ENCODE results near the gene METTL15.
"Not testable (repeated sequence)": the region's sequence is repeated elsewhere in the genome, so short reads cannot be mapped to it uniquely, and the experiment has no call there.

Gene METTL15

GRCh38 chr11:28107750-28108618, at the start of gene METTL15, which contains the start of gene KIF18A:
TSS of gene METTL15 (plus strand) at chr11:28108388. CDS start at chr11:28113335, 4,947 bp downstream.
TSS of gene KIF18A (minus strand) at chr11:28108156. CDS start at chr11:28097947, 10,209 bp downstream.
- peak; percentile 96 for DNase-seq

GRCh38 chr11:28071305-28071704, 36.9 kb upstream of the METTL15 start:
- no peak for DNase-seq

GRCh38 chr11:28072321-28072720, 35.9 kb upstream of the METTL15 start:
- no peak for DNase-seq

- no peak for DNase-seq
Measured at GRCh38 chr11:28077521-28077920, 30.7 kb upstream of the METTL15 start.

- no peak for DNase-seq
Measured at GRCh38 chr11:28083118-28083517, 25.1 kb upstream of the METTL15 start.

GRCh38 chr11:28086569-28086968, 21.6 kb upstream of the METTL15 start:
- no peak for DNase-seq

GRCh38 chr11:28087192-28087591, 21.0 kb upstream of the METTL15 start:
- DNase-seq, result not testable (repeated sequence)

- not testable (repeated sequence) for DNase-seq
Measured at GRCh38 chr11:28087693-28088092, 20.5 kb upstream of the METTL15 start.

GRCh38 chr11:28089378-28089777, 18.8 kb upstream of the METTL15 start:
- no peak for DNase-seq

GRCh38 chr11:28090052-28090749, 18.0 kb upstream of the METTL15 start:
- DNase-seq, result no peak

GRCh38 chr11:28092786-28093185, 15.4 kb upstream of the METTL15 start:
- DNase-seq, result no peak

GRCh38 chr11:28098257-28098656, 9.9 kb upstream of the METTL15 start:
- no peak for DNase-seq

- no peak for DNase-seq
Measured at GRCh38 chr11:28099715-28100114, 8.5 kb upstream of the METTL15 start.

- no peak for DNase-seq
Measured at GRCh38 chr11:28100665-28101064, 7.5 kb upstream of the METTL15 start.

GRCh38 chr11:28102300-28102699, 5.9 kb upstream of the METTL15 start:
- DNase-seq, result not testable (repeated sequence)

- DNase-seq, result no peak
Measured at GRCh38 chr11:28104425-28104824, 3.8 kb upstream of the METTL15 start.

- no peak for DNase-seq
Measured at GRCh38 chr11:28104984-28105383, 3.2 kb upstream of the METTL15 start.

GRCh38 chr11:28105869-28106268, 2.3 kb upstream of the METTL15 start:
- no peak for DNase-seq

- DNase-seq, result no peak
Measured at GRCh38 chr11:28106353-28107043, 1.7 kb upstream of the METTL15 start.

GRCh38 chr11:28107191-28107749, 918 bp upstream of the METTL15 start:
- DNase-seq, result no peak

GRCh38 chr11:28108958-28109357, 770 bp downstream of the METTL15 start:
- no peak for DNase-seq

- peak; percentile 43 for DNase-seq
Measured at GRCh38 chr11:28110108-28110820, 2.1 kb downstream of the METTL15 start.
